Chondrocyte (in vitro differentiated cells): Measurements from ENCODE around the gene ROPN1. TPM values are rescaled to one million over a fixed set of nuclear protein-coding genes. Genes with fewer than 3 reads are reported as not detected.
A peak's percentile ranks its signal among the peaks of the same experiment; 100 is the strongest.

Experiments used
- DNase-seq: peaks from one replicate; pipeline ENCODE4 v3.0.0; 2021; ENCODE audit warnings: mixed read lengths, low spot score
- H3K27ac Mint-ChIP-seq: one replicate; pipeline ENCODE4 v1.8.0; 2021; ENCODE audit warnings: mild to moderate bottlenecking, moderate library complexity, mixed read lengths; ENCODE audit not compliant: unreplicated experiment
- H3K27me3 Mint-ChIP-seq: 2 replicates; pipeline ENCODE4 v1.8.0; 2021; ENCODE audit warnings: low read depth, mixed read lengths
- H3K36me3 Mint-ChIP-seq: 2 replicates; pipeline ENCODE4 v1.8.0; 2021; ENCODE audit warnings: low read depth, mixed read lengths
- H3K4me1 Mint-ChIP-seq: 2 replicates; pipeline ENCODE4 v1.8.0; 2021; ENCODE audit warnings: low read depth, mild to moderate bottlenecking, mixed read lengths
- H3K4me3 Mint-ChIP-seq: one replicate; pipeline ENCODE4 v1.8.0; 2021; ENCODE audit warnings: mild to moderate bottlenecking, moderate library complexity, mixed read lengths; ENCODE audit not compliant: unreplicated experiment
- H3K9me3 Mint-ChIP-seq: 2 replicates; pipeline ENCODE4 v1.8.0; 2021; ENCODE audit warnings: low read depth, mixed read lengths
- total RNA-seq: library from RNA; stranded (reverse); gene quantifications from 3 replicates; pipeline ENCODE4 v1.2.1, GENCODE V29; 2021
- TF ChIP-seq, protein P1 (sequence below): fragments of 200-600 bp; sonication (generic); IDR thresholded peaks from 2 replicates; pipeline ENCODE4 v1.5.0; 2021; ENCODE audit warnings: antibody characterized with exemption, mild to moderate bottlenecking, moderate library complexity

ROPN1 gene
- total RNA-seq, 1 donor from 2014 or later, result not detected

- DNase-seq, result no peak
- TF ChIP-seq, protein P1, sequence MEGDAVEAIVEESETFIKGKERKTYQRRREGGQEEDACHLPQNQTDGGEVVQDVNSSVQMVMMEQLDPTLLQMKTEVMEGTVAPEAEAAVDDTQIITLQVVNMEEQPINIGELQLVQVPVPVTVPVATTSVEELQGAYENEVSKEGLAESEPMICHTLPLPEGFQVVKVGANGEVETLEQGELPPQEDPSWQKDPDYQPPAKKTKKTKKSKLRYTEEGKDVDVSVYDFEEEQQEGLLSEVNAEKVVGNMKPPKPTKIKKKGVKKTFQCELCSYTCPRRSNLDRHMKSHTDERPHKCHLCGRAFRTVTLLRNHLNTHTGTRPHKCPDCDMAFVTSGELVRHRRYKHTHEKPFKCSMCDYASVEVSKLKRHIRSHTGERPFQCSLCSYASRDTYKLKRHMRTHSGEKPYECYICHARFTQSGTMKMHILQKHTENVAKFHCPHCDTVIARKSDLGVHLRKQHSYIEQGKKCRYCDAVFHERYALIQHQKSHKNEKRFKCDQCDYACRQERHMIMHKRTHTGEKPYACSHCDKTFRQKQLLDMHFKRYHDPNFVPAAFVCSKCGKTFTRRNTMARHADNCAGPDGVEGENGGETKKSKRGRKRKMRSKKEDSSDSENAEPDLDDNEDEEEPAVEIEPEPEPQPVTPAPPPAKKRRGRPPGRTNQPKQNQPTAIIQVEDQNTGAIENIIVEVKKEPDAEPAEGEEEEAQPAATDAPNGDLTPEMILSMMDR, result no peak
- peak overlapping the region; percentile 95 for H3K4me3 Mint-ChIP-seq
- H3K27ac Mint-ChIP-seq, result peak overlapping the region; percentile 95
- H3K27me3 Mint-ChIP-seq, result peaks cover 3% of the 10 kb centered on the region
- H3K9me3 Mint-ChIP-seq, result no peaks in the 10 kb centered on the region
- peaks cover 29% of the 10 kb centered on the region for H3K4me1 Mint-ChIP-seq
- no peaks in the 10 kb centered on the region for H3K36me3 Mint-ChIP-seq
Measured at GRCh38 chr3:123961508-123961856, 30.4 kb downstream of the ROPN1 start.

- Mint-ChIP-seq H3K27ac (peak within 1 kb of the TSS; percentile 95), H3K9me3 (no peaks in the 10 kb centered on the region), H3K4me1 (peaks cover 29% of the 10 kb centered on the region), H3K4me3 (peak within 1 kb of the TSS; percentile 95), H3K27me3 (peaks cover 3% of the 10 kb centered on the region), H3K36me3 (no peaks in the 10 kb centered on the region)
- TF ChIP-seq, protein P1, result peak; percentile 31
- peak; percentile 98 for DNase-seq
Measured at GRCh38 chr3:123960781-123961507, 31.0 kb downstream of the ROPN1 start, which contains the start of gene CCDC14. TSS of gene CCDC14 (minus strand) at chr3:123961229. CDS start at chr3:123961173, 56 bp downstream.

GRCh38 chr3:123953735-123954134 lies 38.2 kb downstream of the ROPN1 start:
- H3K27ac Mint-ChIP-seq, result no peak overlapping the region
- H3K27me3 Mint-ChIP-seq, result no peaks in the 10 kb centered on the region
- peaks cover 14% of the 10 kb centered on the region for H3K36me3 Mint-ChIP-seq
- H3K4me1 Mint-ChIP-seq, result peaks cover 11% of the 10 kb centered on the region
- H3K9me3 Mint-ChIP-seq, result no peaks in the 10 kb centered on the region
- H3K4me3 Mint-ChIP-seq, result no peak overlapping the region
- no peak for DNase-seq
- TF ChIP-seq, protein P1, result no peak

GRCh38 chr3:123952844-123953520 lies 38.9 kb downstream of the ROPN1 start:
- peaks cover 17% of the 10 kb centered on the region for H3K36me3 Mint-ChIP-seq
- TF ChIP-seq, protein P1, result no peak

DNA sequence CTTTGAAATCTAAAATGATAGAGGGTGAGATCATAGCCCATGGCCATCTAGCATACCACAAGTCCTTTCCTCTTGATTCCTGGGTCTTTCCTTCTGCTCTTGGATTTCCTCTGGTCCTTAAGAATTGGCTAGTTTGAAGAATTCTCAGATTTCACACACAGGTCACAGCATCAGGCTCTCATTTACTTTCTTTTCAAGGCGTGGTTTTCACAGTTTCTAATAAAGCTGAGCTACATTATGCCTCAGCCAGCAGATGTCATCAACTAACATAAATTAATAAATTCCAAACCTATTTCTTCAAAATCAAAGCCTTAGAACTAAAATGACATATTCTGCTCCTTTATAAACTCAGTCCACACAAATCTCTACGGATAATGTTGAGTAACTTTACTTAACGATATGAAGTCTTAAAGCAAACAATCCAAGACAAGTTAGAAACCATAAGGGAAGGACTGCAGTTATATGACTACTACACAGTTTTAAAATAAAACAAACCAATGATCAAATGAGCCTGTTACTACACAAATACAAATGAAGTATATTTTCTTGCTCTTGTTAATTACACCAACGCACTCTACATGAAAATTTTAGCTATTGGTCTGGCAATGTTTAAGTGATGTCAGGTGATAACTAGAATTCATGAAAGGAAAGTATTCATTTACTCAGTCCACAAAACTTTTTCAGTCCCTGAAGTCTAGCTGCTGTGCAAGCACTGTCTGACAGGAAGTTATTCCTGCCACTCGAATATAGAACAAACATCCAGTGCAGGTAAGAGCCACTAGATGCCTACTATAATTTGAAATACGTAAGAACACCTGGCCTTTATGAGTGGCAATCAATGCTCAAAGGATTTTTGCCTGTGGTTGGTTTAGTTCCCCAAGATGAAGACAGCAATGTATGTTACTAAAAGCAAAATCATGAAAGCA lies 40.1 kb downstream of the ROPN1 start:
- DNase-seq, result no peak
- Mint-ChIP-seq H3K9me3 (no peaks in the 10 kb centered on the region), H3K36me3 (peaks cover 19% of the 10 kb centered on the region), H3K27me3 (no peaks in the 10 kb centered on the region), H3K4me3 (no peak overlapping the region), H3K27ac (no peak overlapping the region), H3K4me1 (no peaks in the 10 kb centered on the region)
- TF ChIP-seq, protein P1, result no peak

More at GRCh38 chr3:123952844-123953520, 38.9 kb downstream of the ROPN1 start:
- no peak for DNase-seq
- Mint-ChIP-seq H3K4me3 (no peak overlapping the region), H3K4me1 (peaks cover 3% of the 10 kb centered on the region), H3K9me3 (no peaks in the 10 kb centered on the region), H3K27ac (no peak overlapping the region), H3K27me3 (no peaks in the 10 kb centered on the region)
